Loucy (cell line): Measurements from ENCODE around the gene KIF23.

ENCODE experiments used
- H2AFZ ChIP-seq: fragments of 200-600 bp; sonication (generic); 2 replicates; pipeline ENCODE4 v1.6.0; 2016; ENCODE audit warnings: antibody characterized with exemption, mild to moderate bottlenecking, low read length, moderate library complexity
- H3F3A ChIP-seq: fragments of 200-600 bp; 2 replicates; pipeline ENCODE4 v1.6.0; 2016; ENCODE audit warnings: antibody characterized with exemption, low read depth, mild to moderate bottlenecking
- H3K27me3 ChIP-seq: fragments of 200-600 bp; sonication (generic); 2 replicates; pipeline ENCODE4 v1.6.1; 2014; ENCODE audit warnings: low read length, mild to moderate bottlenecking; ENCODE audit not compliant: insufficient read depth, poor library complexity, severe bottlenecking
- H3K36me3 ChIP-seq: fragments of 200-600 bp; sonication (generic); 2 replicates; pipeline ENCODE4 v1.6.1; 2016; ENCODE audit warnings: low read length; ENCODE audit not compliant: insufficient read depth
- H3K4me1 ChIP-seq: fragments of 200-600 bp; sonication (generic); 2 replicates; pipeline ENCODE4 v1.5.1; 2014; ENCODE audit warnings: low read length, mild to moderate bottlenecking; ENCODE audit not compliant: insufficient read depth, poor library complexity, severe bottlenecking
- H3K4me2 ChIP-seq: fragments of 200-600 bp; sonication (generic); 2 replicates; pipeline ENCODE4 v1.6.0; 2014; ENCODE audit warnings: antibody characterized with exemption, low read length, low read depth, mild to moderate bottlenecking; ENCODE audit not compliant: poor library complexity, severe bottlenecking
- H3K4me3 ChIP-seq: fragments of 200-600 bp; sonication (generic); 2 replicates; pipeline ENCODE4 v1.5.1; 2014; ENCODE audit warnings: low read length, mild to moderate bottlenecking, mixed read lengths; ENCODE audit not compliant: poor library complexity, severe bottlenecking
- H3K79me2 ChIP-seq: fragments of 200-600 bp; sonication (generic); 2 replicates; pipeline ENCODE4 v1.6.1; 2014; ENCODE audit warnings: low read length; ENCODE audit not compliant: insufficient read depth
- H3K9ac ChIP-seq: fragments of 200-600 bp; sonication (generic); 2 replicates; pipeline ENCODE4 v1.6.0; 2014; ENCODE audit warnings: mild to moderate bottlenecking, low read depth, low read length, moderate library complexity; ENCODE audit not compliant: poor library complexity, severe bottlenecking
- H3K9me2 ChIP-seq: fragments of 200-600 bp; sonication (generic); replicated peaks from 2 replicates; pipeline ENCODE4 v1.6.1; 2016; ENCODE audit warnings: low read depth, low read length, mixed read lengths
- H3K9me3 ChIP-seq: fragments of 200-600 bp; sonication (generic); 2 replicates; pipeline ENCODE4 v1.6.1; 2014; ENCODE audit warnings: mild to moderate bottlenecking, antibody characterized with exemption, low read length, low read depth; ENCODE audit not compliant: insufficient read depth
- H4K20me1 ChIP-seq: fragments of 200-600 bp; sonication (generic); 2 replicates; pipeline ENCODE4 v1.6.0; 2014; ENCODE audit warnings: antibody characterized with exemption, low read length, mild to moderate bottlenecking; ENCODE audit not compliant: insufficient read depth, poor library complexity, severe bottlenecking
- CTCF ChIP-seq: fragments of 200-600 bp; sonication (generic); conservative IDR thresholded peaks from 2 replicates; pipeline ENCODE4 v1.5.1; 2014; ENCODE audit warnings: mild to moderate bottlenecking, antibody characterized with exemption, low read length
- EZH2phosphoT487 ChIP-seq: fragments of 200-600 bp; IDR thresholded peaks from 2 replicates; pipeline ENCODE4 v1.6.1; 2018; ENCODE audit warnings: antibody characterized with exemption, mild to moderate bottlenecking, moderate library complexity, borderline replicate concordance

KIF23 gene

GRCh38 chr15:69394556-69395282 lies 19.4 kb upstream of the KIF23 start:
- Histone ChIP-seq H4K20me1 (no peaks in the 10 kb centered on the region), H3F3A (no peaks in the 10 kb centered on the region), H3K36me3 (no peaks in the 10 kb centered on the region), H3K9me2 (no peaks in the 10 kb centered on the region), H3K4me2 (peak overlapping the region; percentile 42), H3K4me3 (no peak overlapping the region), H3K9me3 (no peaks in the 10 kb centered on the region), H3K9ac (no peak overlapping the region), H3K4me1 (peaks cover 24% of the 10 kb centered on the region), H2AFZ (peak overlapping the region; percentile 71), H3K79me2 (no peaks in the 10 kb centered on the region), H3K27me3 (no peaks in the 10 kb centered on the region)
- TF ChIP-seq EZH2phosphoT487 (no peak), CTCF (peak; percentile 89)

GRCh38 chr15:69395460-69395859 lies 18.7 kb upstream of the KIF23 start:
- TF ChIP-seq CTCF (no peak), EZH2phosphoT487 (no peak)
- no peak overlapping the region for H3K4me3 ChIP-seq
- H3K36me3 ChIP-seq = no peaks in the 10 kb centered on the region

GRCh38 chr15:69395991-69396390 lies 18.2 kb upstream of the KIF23 start:
- no peak overlapping the region for H2AFZ ChIP-seq
- H3K9me3 ChIP-seq = no peaks in the 10 kb centered on the region
- no peak for TF ChIP-seq EZH2phosphoT487
- no peak for TF ChIP-seq CTCF
- no peaks in the 10 kb centered on the region for H3K79me2 ChIP-seq
- no peaks in the 10 kb centered on the region for H3K36me3 ChIP-seq
- H4K20me1 ChIP-seq = no peaks in the 10 kb centered on the region
- H3K9ac ChIP-seq = no peak overlapping the region
- H3K4me1 ChIP-seq = peaks cover 24% of the 10 kb centered on the region
- no peak overlapping the region for H3K4me3 ChIP-seq
- H3K9me2 ChIP-seq = no peaks in the 10 kb centered on the region
- no peaks in the 10 kb centered on the region for H3F3A ChIP-seq
- no peak overlapping the region for H3K4me2 ChIP-seq
- H3K27me3 ChIP-seq = no peaks in the 10 kb centered on the region

More at GRCh38 chr15:69395460-69395859, 18.7 kb upstream of the KIF23 start:
- no peaks in the 10 kb centered on the region for H3K27me3 ChIP-seq
- no peaks in the 10 kb centered on the region for H4K20me1 ChIP-seq
- H3K4me1 ChIP-seq = peaks cover 24% of the 10 kb centered on the region
- H3F3A ChIP-seq = no peaks in the 10 kb centered on the region
- no peaks in the 10 kb centered on the region for H3K9me2 ChIP-seq
- H3K79me2 ChIP-seq = no peaks in the 10 kb centered on the region
- no peak overlapping the region for H3K9ac ChIP-seq
- H3K4me2 ChIP-seq = no peak overlapping the region
- no peak overlapping the region for H2AFZ ChIP-seq
- H3K9me3 ChIP-seq = no peaks in the 10 kb centered on the region
